Natural killer cell treated with Interleukin-12 subunit alpha and Interleukin-12 subunit beta and Interleukin-15 and Interleukin-18, amount 100 ng/mL, for 72 hours (primary cell): ENCODE data around the gene CCDC85B. TPM values are rescaled to one million over a fixed set of nuclear protein-coding genes. Genes with fewer than 3 reads are reported as not detected.
"Not testable (repeated sequence)": the region's sequence is repeated elsewhere in the genome, so short reads cannot be mapped to it uniquely, and the experiment has no call there.

ENCODE experiments used
- ATAC-seq, 2 donors: fragments of 150-1000 bp; cut with Tn5 transposase in 1 of 2; sonication (Bioruptor Pico), chemical (Tn5 transposase) in 1 of 2; 2 replicates each; pipeline ENCODE4 v1.10.0; 2021
- DNase-seq: peaks from one replicate; pipeline ENCODE4 v3.0.0; 2022; ENCODE audit warnings: low spot score
- H3K27ac Mint-ChIP-seq, 2 donors: 1 replicate in 1 of 2; 2 replicates in 1 of 2; pipeline ENCODE4 v1.8.0; 2022; ENCODE audit warnings: mixed read lengths in 2 of 2, mild to moderate bottlenecking in 1 of 2, moderate library complexity in 1 of 2
- H3K27me3 Mint-ChIP-seq, 2 donors: 1 replicate in 1 of 2; 2 replicates in 1 of 2; pipeline ENCODE4 v1.8.0; 2022; ENCODE audit warnings: mixed read lengths in 2 of 2
- H3K36me3 Mint-ChIP-seq: one replicate; pipeline ENCODE4 v1.8.0; 2022; ENCODE audit warnings: mixed read lengths
- H3K4me1 Mint-ChIP-seq, 2 donors: 1 replicate in 1 of 2; 2 replicates in 1 of 2; pipeline ENCODE4 v1.8.0; 2022; ENCODE audit warnings: low read depth in 2 of 2, mixed read lengths in 2 of 2, mild to moderate bottlenecking in 1 of 2
- H3K4me3 Mint-ChIP-seq: one replicate; pipeline ENCODE4 v1.8.0; 2022; ENCODE audit warnings: mixed read lengths
- H3K9me3 Mint-ChIP-seq: 2 replicates; pipeline ENCODE4 v1.8.0; 2022; ENCODE audit warnings: mixed read lengths
- total RNA-seq, 2 donors: library from RNA; stranded (reverse); gene quantifications; one replicate each; pipeline ENCODE4 v1.2.3, GENCODE V29; 2022

Gene CCDC85B
- total RNA-seq, 2 donors from 2014 or later, result 44.6 to 89.8 TPM

GRCh38 chr11:65883786-65884715 lies 6.4 kb upstream of the CCDC85B start:
- Mint-ChIP-seq H3K4me3 (no peak overlapping the region), H3K27me3 (no peaks in the 10 kb centered on the region), H3K36me3 (peaks cover 7% of the 10 kb centered on the region), H3K4me1 (peaks cover 59 to 66% of the 10 kb centered on the region in 2 donors), H3K9me3 (no peaks in the 10 kb centered on the region), H3K27ac (peak overlapping the region; percentile 41 to 77)
- ATAC-seq (no peak), DNase-seq (no peak)

GRCh38 chr11:65884716-65885092 lies 5.8 kb upstream of the CCDC85B start:
- peaks cover 59 to 66% of the 10 kb centered on the region in 2 donors for H3K4me1 Mint-ChIP-seq
- peak; percentile 84 for DNase-seq
- H3K36me3 Mint-ChIP-seq, result peaks cover 7% of the 10 kb centered on the region
- H3K27ac Mint-ChIP-seq, result peak overlapping the region; percentile 41 to 77
- H3K27me3 Mint-ChIP-seq, result no peaks in the 10 kb centered on the region
- peak; percentile 40 to 57 for ATAC-seq
- no peaks in the 10 kb centered on the region for H3K9me3 Mint-ChIP-seq
- no peak overlapping the region for H3K4me3 Mint-ChIP-seq

- no peak for DNase-seq
- Mint-ChIP-seq H3K9me3 (no peaks in the 10 kb centered on the region), H3K36me3 (peaks cover 7% of the 10 kb centered on the region), H3K4me1 (peaks cover 62 to 70% of the 10 kb centered on the region in 2 donors), H3K27ac (peak overlapping the region; percentile 41 to 77), H3K4me3 (no peak overlapping the region), H3K27me3 (no peaks in the 10 kb centered on the region)
- ATAC-seq, result no peak
Measured at GRCh38 chr11:65885231-65885630, 5.2 kb upstream of the CCDC85B start.

GRCh38 chr11:65885808-65886536 lies 4.5 kb upstream of the CCDC85B start:
- peaks cover 7% of the 10 kb centered on the region for H3K36me3 Mint-ChIP-seq
- no peak for ATAC-seq
- no peak for DNase-seq
- peak overlapping the region; percentile 97 for H3K4me3 Mint-ChIP-seq
- H3K27ac Mint-ChIP-seq, result peak overlapping the region; percentile 72 to 95
- no peaks in the 10 kb centered on the region for H3K9me3 Mint-ChIP-seq
- no peaks in the 10 kb centered on the region for H3K27me3 Mint-ChIP-seq
- H3K4me1 Mint-ChIP-seq, result peaks cover 57 to 64% of the 10 kb centered on the region in 2 donors

GRCh38 chr11:65886826-65887722 lies 3.4 kb upstream of the CCDC85B start:
- ATAC-seq (no peak), DNase-seq (no peak)
- H3K27me3 Mint-ChIP-seq, result no peaks in the 10 kb centered on the region
- H3K4me3 Mint-ChIP-seq, result peak overlapping the region; percentile 97
- peaks cover 8% of the 10 kb centered on the region for H3K36me3 Mint-ChIP-seq
- peaks cover 55% of the 10 kb centered on the region in 2 donors for H3K4me1 Mint-ChIP-seq
- H3K27ac Mint-ChIP-seq, result peak overlapping the region; percentile 95 to 98
- H3K9me3 Mint-ChIP-seq, result no peaks in the 10 kb centered on the region

GRCh38 chr11:65887723-65888162 lies 2.7 kb upstream of the CCDC85B start:
- Mint-ChIP-seq H3K36me3 (peaks cover 14% of the 10 kb centered on the region), H3K4me1 (peaks cover 57 to 61% of the 10 kb centered on the region in 2 donors), H3K4me3 (peak overlapping the region; percentile 97), H3K27ac (peak overlapping the region; percentile 95 to 98), H3K9me3 (no peaks in the 10 kb centered on the region), H3K27me3 (no peaks in the 10 kb centered on the region)
- DNase-seq (no peak), ATAC-seq (no peak)

- no peaks in the 10 kb centered on the region for H3K27me3 Mint-ChIP-seq
- H3K4me1 Mint-ChIP-seq, result peaks cover 58 to 65% of the 10 kb centered on the region in 2 donors
- H3K9me3 Mint-ChIP-seq, result no peaks in the 10 kb centered on the region
- ATAC-seq (peak; percentile 82 to 86), DNase-seq (peak; percentile 95)
- H3K36me3 Mint-ChIP-seq, result peaks cover 14% of the 10 kb centered on the region
- peak within 1 kb of the TSS; percentile 97 for H3K4me3 Mint-ChIP-seq
- H3K27ac Mint-ChIP-seq, result peak within 1 kb of the TSS; percentile 95 to 98
Measured at GRCh38 chr11:65888163-65888814, 2.2 kb upstream of the CCDC85B start, which contains the start of gene FIBP. FIBP (minus strand) TSS chr11:65888471; CDS start chr11:65888418, 53 bp downstream.

- DNase-seq, result no peak
- peak overlapping the region; percentile 90 to 93 for H3K27ac Mint-ChIP-seq
- no peaks in the 10 kb centered on the region for H3K9me3 Mint-ChIP-seq
- H3K27me3 Mint-ChIP-seq, result no peaks in the 10 kb centered on the region
- peaks cover 11% of the 10 kb centered on the region for H3K36me3 Mint-ChIP-seq
- peaks cover 60 to 67% of the 10 kb centered on the region in 2 donors for H3K4me1 Mint-ChIP-seq
- no peak for ATAC-seq
- H3K4me3 Mint-ChIP-seq, result peak overlapping the region; percentile 97
Measured at GRCh38 chr11:65891219-65892136, 1.0 kb downstream of the CCDC85B start.

- DNase-seq, H3K36me3 Mint-ChIP-seq, H3K9me3 Mint-ChIP-seq, H3K27me3 Mint-ChIP-seq, ATAC-seq: not testable (repeated sequence)
- Mint-ChIP-seq H3K4me3 (peak overlapping the region; percentile 97), H3K4me1 (peaks cover 56 to 64% of the 10 kb centered on the region in 2 donors), H3K27ac (peak overlapping the region; percentile 90 to 93)
Measured at GRCh38 chr11:65892137-65892540, 1.7 kb downstream of the CCDC85B start.

GRCh38 chr11:65892661-65893317 lies 2.3 kb downstream of the CCDC85B start:
- Mint-ChIP-seq H3K27me3 (no peaks in the 10 kb centered on the region), H3K4me3 (peak overlapping the region; percentile 97), H3K9me3 (no peaks in the 10 kb centered on the region), H3K36me3 (peaks cover 7% of the 10 kb centered on the region), H3K4me1 (peaks cover 57 to 58% of the 10 kb centered on the region in 2 donors), H3K27ac (peak overlapping the region; percentile 90 to 93)
- DNase-seq, result no peak
- ATAC-seq, result no peak

- Mint-ChIP-seq H3K4me1 (peaks cover 51 to 52% of the 10 kb centered on the region in 2 donors), H3K4me3 (peak overlapping the region; percentile 97), H3K27me3 (no peaks in the 10 kb centered on the region), H3K27ac (peak overlapping the region; percentile 90 to 93), H3K36me3 (peaks cover 7% of the 10 kb centered on the region), H3K9me3 (no peaks in the 10 kb centered on the region)
- no peak for DNase-seq
- no peak for ATAC-seq
Measured at GRCh38 chr11:65894034-65894591, 3.6 kb downstream of the CCDC85B start.
